Parathyroid adenoma (tissue), 2 donors: ENCODE results near the gene SMCO3.

ENCODE experiments used
- H2AFZ ChIP-seq: fragments of 300-600 bp; sonication (generic); one replicate; pipeline ENCODE4 v1.7.0; 2017; ENCODE audit warnings: antibody characterized with exemption, mild to moderate bottlenecking
- H3K27ac ChIP-seq: fragments of 300-600 bp; sonication (generic); one replicate; pipeline ENCODE4 v1.7.0; 2017
- H3K27me3 ChIP-seq: fragments of 300-600 bp; sonication (generic); one replicate; pipeline ENCODE4 v1.7.0; 2017; ENCODE audit warnings: low read length; ENCODE audit not compliant: control insufficient read depth, insufficient read depth
- H3K36me3 ChIP-seq: fragments of 300-600 bp; sonication (generic); one replicate; pipeline ENCODE4 v1.7.0; 2017; ENCODE audit warnings: low read length; ENCODE audit not compliant: control insufficient read depth, insufficient read depth
- H3K4me1 ChIP-seq: fragments of 300-600 bp; sonication (generic); one replicate; pipeline ENCODE4 v1.7.0; 2017; ENCODE audit warnings: control low read depth
- H3K4me2 ChIP-seq: fragments of 300-600 bp; sonication (generic); one replicate; pipeline ENCODE4 v1.7.0; 2017; ENCODE audit warnings: low read length
- H3K4me3 ChIP-seq: fragments of 300-600 bp; sonication (generic); one replicate; pipeline ENCODE4 v1.7.0; 2017; ENCODE audit warnings: low read depth, low read length
- H3K79me2 ChIP-seq: fragments of 300-600 bp; sonication (generic); one replicate; pipeline ENCODE4 v1.7.0; 2017; ENCODE audit warnings: control low read depth
- H3K9ac ChIP-seq: fragments of 300-600 bp; sonication (generic); one replicate; pipeline ENCODE4 v1.7.0; 2017; ENCODE audit warnings: mild to moderate bottlenecking
- H3K9me3 ChIP-seq: fragments of 300-600 bp; sonication (generic); one replicate; pipeline ENCODE4 v1.7.0; 2017; ENCODE audit warnings: low read length; ENCODE audit not compliant: control insufficient read depth
- TF ChIP-seq, protein P1 (sequence below): fragments of 300-600 bp; sonication (generic); IDR thresholded peaks from one replicate; pipeline ENCODE4 v1.7.0; 2017; ENCODE audit warnings: antibody characterized with exemption, mild to moderate bottlenecking
- donor health status: primary hyperparathyroidism.

Gene SMCO3

GRCh38 chr12:14825256-14825655, 11.3 kb upstream of the SMCO3 start:
- Histone ChIP-seq H3K9me3 (no peaks in the 10 kb centered on the region), H3K27ac (no peak overlapping the region), H3K79me2 (no peaks in the 10 kb centered on the region), H3K27me3 (no peaks in the 10 kb centered on the region), H2AFZ (no peak overlapping the region), H3K36me3 (no peaks in the 10 kb centered on the region), H3K9ac (no peak overlapping the region), H3K4me1 (no peaks in the 10 kb centered on the region), H3K4me3 (no peak overlapping the region), H3K4me2 (no peak overlapping the region)
- TF ChIP-seq, protein P1, sequence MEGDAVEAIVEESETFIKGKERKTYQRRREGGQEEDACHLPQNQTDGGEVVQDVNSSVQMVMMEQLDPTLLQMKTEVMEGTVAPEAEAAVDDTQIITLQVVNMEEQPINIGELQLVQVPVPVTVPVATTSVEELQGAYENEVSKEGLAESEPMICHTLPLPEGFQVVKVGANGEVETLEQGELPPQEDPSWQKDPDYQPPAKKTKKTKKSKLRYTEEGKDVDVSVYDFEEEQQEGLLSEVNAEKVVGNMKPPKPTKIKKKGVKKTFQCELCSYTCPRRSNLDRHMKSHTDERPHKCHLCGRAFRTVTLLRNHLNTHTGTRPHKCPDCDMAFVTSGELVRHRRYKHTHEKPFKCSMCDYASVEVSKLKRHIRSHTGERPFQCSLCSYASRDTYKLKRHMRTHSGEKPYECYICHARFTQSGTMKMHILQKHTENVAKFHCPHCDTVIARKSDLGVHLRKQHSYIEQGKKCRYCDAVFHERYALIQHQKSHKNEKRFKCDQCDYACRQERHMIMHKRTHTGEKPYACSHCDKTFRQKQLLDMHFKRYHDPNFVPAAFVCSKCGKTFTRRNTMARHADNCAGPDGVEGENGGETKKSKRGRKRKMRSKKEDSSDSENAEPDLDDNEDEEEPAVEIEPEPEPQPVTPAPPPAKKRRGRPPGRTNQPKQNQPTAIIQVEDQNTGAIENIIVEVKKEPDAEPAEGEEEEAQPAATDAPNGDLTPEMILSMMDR = no peak

GRCh38 chr12:14824012-14824634, 10.1 kb upstream of the SMCO3 start:
- Histone ChIP-seq H2AFZ (no peak overlapping the region), H3K4me2 (no peak overlapping the region), H3K36me3 (no peaks in the 10 kb centered on the region), H3K79me2 (no peaks in the 10 kb centered on the region), H3K4me3 (no peak overlapping the region), H3K9me3 (no peaks in the 10 kb centered on the region), H3K4me1 (no peaks in the 10 kb centered on the region), H3K27me3 (no peaks in the 10 kb centered on the region), H3K27ac (no peak overlapping the region), H3K9ac (no peak overlapping the region)
- TF ChIP-seq, protein P1 = no peak

DNA sequence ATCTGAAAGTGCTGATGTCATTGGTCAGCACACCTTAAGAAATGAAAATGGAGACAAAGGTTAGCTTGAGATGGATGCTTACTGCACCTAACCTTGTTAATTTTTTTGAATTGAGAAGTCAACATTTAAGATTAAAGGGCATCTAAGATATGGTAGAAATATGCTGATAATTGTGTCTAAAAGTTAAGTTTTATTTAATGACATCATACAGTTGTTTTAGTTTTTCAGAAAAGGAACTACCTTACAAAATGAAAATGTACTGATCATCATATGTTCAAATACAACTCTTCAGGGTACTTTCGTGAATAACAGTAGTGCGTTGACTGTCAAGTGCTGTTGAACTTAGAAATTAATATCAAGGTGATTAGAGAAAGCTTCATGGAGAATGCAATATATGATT, 2.5 kb downstream of the SMCO3 start:
- Histone ChIP-seq H3K36me3 (no peaks in the 10 kb centered on the region), H3K4me2 (no peak overlapping the region), H3K9me3 (no peaks in the 10 kb centered on the region), H3K79me2 (no peaks in the 10 kb centered on the region), H3K27me3 (no peaks in the 10 kb centered on the region), H3K4me1 (no peaks in the 10 kb centered on the region), H3K27ac (no peak overlapping the region), H3K4me3 (no peak overlapping the region), H2AFZ (no peak overlapping the region), H3K9ac (no peak overlapping the region)
- TF ChIP-seq, protein P1 = no peak

- H3K4me2 ChIP-seq = no peak overlapping the region
- no peak overlapping the region for H3K9ac ChIP-seq
- TF ChIP-seq, protein P1 = no peak
- no peaks in the 10 kb centered on the region for H3K9me3 ChIP-seq
- H3K4me1 ChIP-seq = no peaks in the 10 kb centered on the region
- H3K36me3 ChIP-seq = no peaks in the 10 kb centered on the region
- no peak overlapping the region for H3K4me3 ChIP-seq
- H3K79me2 ChIP-seq = no peaks in the 10 kb centered on the region
- no peak overlapping the region for H2AFZ ChIP-seq
- no peak overlapping the region for H3K27ac ChIP-seq
- H3K27me3 ChIP-seq = no peaks in the 10 kb centered on the region
Measured at GRCh38 chr12:14810953-14811483, 3.0 kb downstream of the SMCO3 start.
